Measurements from ENCODE around the gene N4BP2L1.

The N4BP2L1 gene

GRCh38 chr13:32427852-32428580 is at the start of gene N4BP2L1:
Gene N4BP2L1 (minus strand): TSS chr13:32428130. CDS start chr13:32428082, 48 bp downstream.
- peak within 1 kb of the TSS; percentile 77 to 94 (median 90) for H3K27ac ChIP-seq
- peaks cover 0 to 29% (median 0%) of the 10 kb centered on the region in 11 experiments; a peak in 2 of 22 replicates for H4K20me1 ChIP-seq
- H3K9me3 ChIP-seq (replicated peaks in 1 of 11), result no peaks in the 10 kb centered on the region
- peaks cover 0 to 14% (median 10%) of the 10 kb centered on the region in 11 experiments; a peak in 11 of 22 replicates for H3K36me3 ChIP-seq
- H3K4me2 ChIP-seq, result peak within 1 kb of the TSS; percentile 76 to 97 (median 93)
- no peaks in the 10 kb centered on the region for H3K27me3 ChIP-seq
- no peak for TF ChIP-seq Cebpa-rat (IDR thresholded peaks at IDR 0.05)
- H3K4me3 ChIP-seq, result peak within 1 kb of the TSS; percentile 75 to 94 (median 86)
- peak within 1 kb of the TSS; percentile 89 to 95 (median 92) for H3K9ac ChIP-seq
- peaks cover 43 to 55% (median 51%) of the 10 kb centered on the region in 10 experiments for H3K4me1 ChIP-seq

- H3K9ac ChIP-seq, result no peak overlapping the region
- H3K4me3 ChIP-seq, result no peak overlapping the region
- H3K4me2 ChIP-seq, result no peak overlapping the region
- H3K27ac ChIP-seq, result no peak overlapping the region
- H3K27me3 ChIP-seq, result no peaks in the 10 kb centered on the region
- TF ChIP-seq Cebpa-rat (IDR thresholded peaks at IDR 0.05), result no peak
- peaks cover 0 to 16% (median 4%) of the 10 kb centered on the region in 10 experiments; a peak in 10 of 20 replicates for H3K4me1 ChIP-seq
- no peaks in the 10 kb centered on the region for H3K9me3 ChIP-seq (replicated peaks in 1 of 11)
- peaks cover 0 to 14% (median 0%) of the 10 kb centered on the region in 11 experiments; a peak in 1 of 22 replicates for H3K36me3 ChIP-seq
- no peaks in the 10 kb centered on the region for H4K20me1 ChIP-seq
These were observed 49.0 kb upstream of the N4BP2L1 start for GRCh38 chr13:32476892-32477291.

GRCh38 chr13:32476021-32476731 is 48.2 kb upstream of the N4BP2L1 start:
- no peak for TF ChIP-seq Cebpa-rat (IDR thresholded peaks at IDR 0.05)
- no peak overlapping the region for H3K27ac ChIP-seq

DNA sequence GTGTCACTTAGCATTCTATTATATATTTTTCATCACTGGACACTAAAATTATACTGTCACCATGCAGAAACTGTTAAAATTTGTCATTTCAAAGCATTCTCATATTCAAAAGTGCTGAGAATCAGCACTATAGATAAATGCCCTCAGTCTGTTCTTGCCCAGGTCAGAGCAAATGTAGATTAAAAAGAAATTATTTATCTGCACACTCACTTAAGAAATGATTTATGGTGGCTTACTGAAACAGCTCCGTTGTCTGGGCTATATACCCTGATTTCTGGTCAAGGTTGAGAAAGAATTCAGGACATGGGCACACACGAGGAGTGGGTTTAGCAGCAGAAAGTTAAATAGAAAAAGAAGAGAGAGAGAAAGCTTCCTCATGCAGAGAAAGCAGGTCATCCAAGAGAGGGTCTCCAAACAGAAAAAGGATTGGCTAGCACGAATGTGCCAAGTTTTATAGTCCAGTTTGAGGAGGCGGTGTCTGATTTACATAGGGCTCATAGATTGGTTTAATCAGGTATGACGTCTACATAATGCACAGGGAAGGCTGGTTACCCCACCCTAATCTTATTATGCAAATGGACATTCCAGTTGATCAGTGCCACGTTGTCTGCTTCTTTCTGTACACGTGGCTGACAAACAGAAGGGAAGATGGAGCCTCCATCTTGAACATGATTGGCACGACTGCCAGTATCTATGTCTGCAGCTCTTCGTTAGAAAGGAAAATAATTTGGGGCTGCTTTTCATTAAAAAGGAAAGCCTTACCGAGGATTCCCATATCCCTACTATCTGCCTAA is 47.3 kb upstream of the N4BP2L1 start:
- H3K27me3 ChIP-seq, result no peaks in the 10 kb centered on the region
- no peak overlapping the region for H3K9ac ChIP-seq
- no peaks in the 10 kb centered on the region for H3K9me3 ChIP-seq (replicated peaks in 1 of 11)
- peaks cover 0 to 25% (median 4%) of the 10 kb centered on the region in 10 experiments; a peak in 10 of 20 replicates for H3K4me1 ChIP-seq
- no peaks in the 10 kb centered on the region for H4K20me1 ChIP-seq
- H3K36me3 ChIP-seq, result peaks cover 0 to 14% (median 0%) of the 10 kb centered on the region in 11 experiments; a peak in 1 of 22 replicates
- no peak for TF ChIP-seq Cebpa-rat (IDR thresholded peaks at IDR 0.05)
- no peak overlapping the region for H3K4me3 ChIP-seq
- no peak overlapping the region for H3K27ac ChIP-seq
- H3K4me2 ChIP-seq, result no peak overlapping the region

More at GRCh38 chr13:32476021-32476731, 48.2 kb upstream of the N4BP2L1 start:
- Histone ChIP-seq H3K9me3 (replicated peaks in 1 of 11) (no peaks in the 10 kb centered on the region), H3K36me3 (peaks cover 0 to 14% (median 0%) of the 10 kb centered on the region in 11 experiments; a peak in 1 of 22 replicates), H3K4me2 (no peak overlapping the region), H3K4me1 (peaks cover 0 to 23% (median 4%) of the 10 kb centered on the region in 10 experiments; a peak in 10 of 20 replicates), H4K20me1 (no peaks in the 10 kb centered on the region), H3K27me3 (no peaks in the 10 kb centered on the region), H3K4me3 (no peak overlapping the region), H3K9ac (no peak overlapping the region)

- Histone ChIP-seq H3K9ac (no peak overlapping the region), H3K27me3 (no peaks in the 10 kb centered on the region), H3K4me2 (no peak overlapping the region), H3K4me3 (no peak overlapping the region), H3K36me3 (peaks cover 0 to 14% (median 0%) of the 10 kb centered on the region in 11 experiments; a peak in 1 of 22 replicates), H3K4me1 (peaks cover 0 to 25% (median 4%) of the 10 kb centered on the region in 10 experiments; a peak in 10 of 20 replicates), H3K9me3 (replicated peaks in 1 of 11) (no peaks in the 10 kb centered on the region), H3K27ac (no peak overlapping the region), H4K20me1 (no peaks in the 10 kb centered on the region)
- no peak for TF ChIP-seq Cebpa-rat (IDR thresholded peaks at IDR 0.05)
These were observed 45.7 kb upstream of the N4BP2L1 start for GRCh38 chr13:32473650-32474049.

- Histone ChIP-seq H3K27ac (peak overlapping the region in 4 of 11 experiments; percentile 12 to 35 (median 19); a peak in 4 of 22 replicates), H4K20me1 (no peaks in the 10 kb centered on the region), H3K9ac (peak overlapping the region in 3 of 11 experiments; percentile 6 to 48 (median 10); a peak in 1 of 22 replicates), H3K36me3 (0 out of 22 replicates have a peak, but pooled peaks cover 0 to 5% (median 0%) of the 10 kb centered on the region in 11 experiments), H3K4me2 (peak overlapping the region in 5 of 11 experiments; percentile 27 to 89 (median 74); a peak in 8 of 22 replicates), H3K27me3 (no peaks in the 10 kb centered on the region), H3K4me1 (peaks cover 0 to 25% (median 4%) of the 10 kb centered on the region in 10 experiments; a peak in 10 of 20 replicates), H3K4me3 (no peak overlapping the region), H3K9me3 (replicated peaks in 1 of 11) (no peaks in the 10 kb centered on the region)
- no peak for TF ChIP-seq Cebpa-rat (IDR thresholded peaks at IDR 0.05)
These were observed 44.3 kb upstream of the N4BP2L1 start for GRCh38 chr13:32472194-32472621.

- H3K27ac ChIP-seq, result peak overlapping the region in 3 of 11 experiments; percentile 12 to 35 (median 23); a peak in 2 of 22 replicates
- H4K20me1 ChIP-seq, result no peaks in the 10 kb centered on the region
- peaks cover 0 to 25% (median 4%) of the 10 kb centered on the region in 10 experiments; a peak in 10 of 20 replicates for H3K4me1 ChIP-seq
- no peak overlapping the region for H3K4me3 ChIP-seq
- H3K36me3 ChIP-seq, result 0 out of 22 replicates have a peak, but pooled peaks cover 0 to 5% (median 0%) of the 10 kb centered on the region in 11 experiments
- H3K4me2 ChIP-seq, result peak overlapping the region in 4 of 11 experiments; percentile 34 to 89 (median 81); a peak in 7 of 22 replicates
- no peaks in the 10 kb centered on the region for H3K9me3 ChIP-seq (replicated peaks in 1 of 11)
- peak overlapping the region in 2 of 11 experiments; percentile 7 to 10; a peak in 2 of 22 replicates for H3K9ac ChIP-seq
- no peak for TF ChIP-seq Cebpa-rat (IDR thresholded peaks at IDR 0.05)
- H3K27me3 ChIP-seq, result no peaks in the 10 kb centered on the region
These were observed 43.4 kb upstream of the N4BP2L1 start for GRCh38 chr13:32471187-32471922.
